Fibroblast of skin of right quadriceps (primary cell): ENCODE results near the gene AKAP1.

ENCODE experiments used
- DNase-seq: peaks from one replicate; pipeline ENCODE4 v3.0.0-alpha.2; 2013

The AKAP1 gene

GRCh38 chr17:57106107-57106835 lies 21.2 kb downstream of the AKAP1 start:
- DNase-seq: no peak

- no peak for DNase-seq
Measured at GRCh38 chr17:57106836-57107497, 21.9 kb downstream of the AKAP1 start.

- peak; percentile 17 for DNase-seq
Measured at GRCh38 chr17:57107498-57108101, 22.6 kb downstream of the AKAP1 start.

GRCh38 chr17:57108671-57109392 lies 23.8 kb downstream of the AKAP1 start:
- no peak for DNase-seq

GRCh38 chr17:57109393-57110151 lies 24.5 kb downstream of the AKAP1 start:
- no peak for DNase-seq

- DNase-seq: no peak
Measured at GRCh38 chr17:57110152-57110542, 25.1 kb downstream of the AKAP1 start.

- no peak for DNase-seq
Measured at GRCh38 chr17:57110579-57111325, 25.7 kb downstream of the AKAP1 start.

GRCh38 chr17:57111386-57111785 lies 26.3 kb downstream of the AKAP1 start:
- no peak for DNase-seq

- no peak for DNase-seq
Measured at GRCh38 chr17:57113011-57113410, 28.0 kb downstream of the AKAP1 start.

- no peak for DNase-seq
Measured at GRCh38 chr17:57113656-57114055, 28.6 kb downstream of the AKAP1 start.

- DNase-seq: peak; percentile 14
Measured at GRCh38 chr17:57114085-57114673, 29.1 kb downstream of the AKAP1 start.

GRCh38 chr17:57115377-57115776 lies 30.3 kb downstream of the AKAP1 start:
- no peak for DNase-seq

- DNase-seq: no peak
Measured at GRCh38 chr17:57115916-57116315, 30.9 kb downstream of the AKAP1 start.

GRCh38 chr17:57117798-57118197 lies 32.8 kb downstream of the AKAP1 start:
- no peak for DNase-seq

GRCh38 chr17:57120814-57121213 lies 35.8 kb downstream of the AKAP1 start:
- no peak for DNase-seq

GRCh38 chr17:57121308-57122042 lies 36.4 kb downstream of the AKAP1 start:
- DNase-seq: peak; percentile 29

- no peak for DNase-seq
Measured at GRCh38 chr17:57124053-57124452, 39.0 kb downstream of the AKAP1 start.

GRCh38 chr17:57125406-57125805 lies 40.4 kb downstream of the AKAP1 start:
- DNase-seq: no peak

GRCh38 chr17:57125866-57126265 lies 40.8 kb downstream of the AKAP1 start:
- no peak for DNase-seq

GRCh38 chr17:57130708-57131461 lies 45.8 kb downstream of the AKAP1 start:
- DNase-seq: peak; percentile 71
